ENCODE data around the gene PDZK1.
"Not testable (repeated sequence)": the region's sequence is repeated elsewhere in the genome, so short reads cannot be mapped to it uniquely, and the experiment has no call there.

The PDZK1 gene

GRCh38 chr1:145656245-145656943 lies 50.8 kb downstream of the PDZK1 start:
- DNase-seq (ENCODE audit: low read depth): not testable (repeated sequence)

DNA sequence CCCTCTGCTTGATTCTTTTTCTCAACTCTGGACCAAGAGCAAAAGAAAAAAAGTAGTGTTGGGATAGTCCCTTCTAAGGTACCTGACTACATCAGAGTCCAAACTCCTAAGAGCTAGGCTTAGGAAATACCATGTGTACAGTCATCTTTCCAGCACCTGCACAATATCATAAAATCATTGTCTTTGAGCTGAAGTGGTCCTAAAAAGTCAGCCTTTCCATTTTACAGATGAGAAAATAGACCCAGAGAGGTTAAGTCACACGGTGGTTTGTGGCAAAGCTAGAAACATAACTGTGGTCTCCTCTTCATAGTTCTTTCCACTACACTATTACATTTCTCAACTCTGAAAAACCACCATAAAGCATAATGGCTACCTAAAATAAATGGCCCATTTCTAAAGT lies 63.2 kb downstream of the PDZK1 start:
- not testable (repeated sequence) for DNase-seq (ENCODE audit: low read depth)

DNA sequence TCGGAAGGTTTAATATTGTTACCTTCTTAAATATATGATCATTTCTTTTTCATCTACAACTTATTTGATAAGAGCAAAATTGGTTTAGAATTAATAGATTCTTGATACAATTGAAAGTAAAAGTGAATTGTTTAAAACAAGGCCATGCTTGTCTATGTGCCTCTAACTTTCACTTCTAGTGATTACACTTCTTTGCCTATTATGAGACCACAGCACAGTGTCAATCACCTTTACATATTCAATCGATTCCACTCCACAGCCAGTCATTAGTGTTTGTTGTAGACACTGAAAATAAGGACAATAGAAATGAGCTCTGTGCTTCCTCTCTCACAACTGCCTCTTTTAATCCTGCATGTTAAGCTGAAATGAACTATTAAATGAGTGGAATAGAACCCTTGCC lies 65.3 kb downstream of the PDZK1 start:
- DNase-seq (ENCODE audit: low read depth): not testable (repeated sequence)

DNA sequence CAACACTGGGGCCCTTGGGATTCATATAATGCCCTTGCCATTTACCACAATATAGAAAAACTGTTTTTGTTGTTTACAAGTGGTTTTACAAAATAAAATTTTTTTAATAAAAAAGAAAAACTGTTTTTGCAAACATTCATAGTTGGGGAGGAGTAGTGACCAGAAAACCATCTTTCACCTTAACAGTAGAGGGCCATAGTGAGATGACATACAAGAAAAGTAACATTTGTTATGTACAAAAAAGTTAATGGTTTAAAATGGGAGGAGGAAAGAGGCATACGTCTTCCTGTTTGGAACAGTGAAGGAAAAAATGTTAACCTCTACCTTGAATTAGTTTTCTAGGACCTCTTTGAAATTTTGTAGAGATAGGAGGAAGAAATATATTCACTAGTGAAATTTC lies 70.9 kb downstream of the PDZK1 start:
- DNase-seq (ENCODE audit: low read depth): not testable (repeated sequence)

DNA sequence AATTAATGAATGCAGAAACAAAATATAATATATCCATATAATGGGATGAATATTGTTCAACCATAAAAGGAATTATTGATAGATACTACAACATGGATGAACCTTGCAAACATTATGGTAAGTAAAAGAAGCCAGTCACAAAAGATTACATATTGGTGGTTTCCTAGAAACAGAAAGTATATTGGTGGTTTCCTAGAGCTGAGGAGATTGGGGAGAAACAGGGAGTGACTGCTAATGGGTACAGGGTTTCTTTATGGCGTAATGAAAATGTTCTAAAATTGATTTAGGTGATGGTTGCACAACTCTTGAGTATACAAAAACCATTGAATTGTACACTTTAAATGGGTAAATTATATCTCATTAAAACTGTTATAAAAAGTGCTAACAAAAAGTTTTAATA lies 85.0 kb downstream of the PDZK1 start:
- DNase-seq (ENCODE audit: low read depth): not testable (repeated sequence)
